OCI-LY1 (cell line): ENCODE measurements around the gene CPM.
"Not testable (repeated sequence)": the region's sequence is repeated elsewhere in the genome, so short reads cannot be mapped to it uniquely, and the experiment has no call there.

Source experiments
- H2AFZ ChIP-seq: fragments of 200-600 bp; sonication (generic), shearing (Covaris generic); 2 replicates; pipeline ENCODE4 v1.6.0; 2014; ENCODE audit warnings: antibody characterized with exemption, mild to moderate bottlenecking, low read length
- H3F3A ChIP-seq: fragments of 200-600 bp; sonication (generic), shearing (Covaris generic); 2 replicates; pipeline ENCODE4 v1.6.0; 2014; ENCODE audit warnings: mild to moderate bottlenecking, antibody characterized with exemption, low read length, moderate library complexity; ENCODE audit not compliant: insufficient read depth
- H3K27ac ChIP-seq: fragments of 200-600 bp; sonication (generic); 2 replicates; pipeline ENCODE4 v1.5.1; 2014; ENCODE audit warnings: low read length, mixed run types, mild to moderate bottlenecking, low read depth; ENCODE audit not compliant: poor library complexity, severe bottlenecking
- H3K27me3 ChIP-seq: fragments of 200-600 bp; sonication (generic); 2 replicates; pipeline ENCODE4 v1.6.0; 2014; ENCODE audit warnings: antibody characterized with exemption, mild to moderate bottlenecking, low read length, moderate library complexity; ENCODE audit not compliant: insufficient read depth
- H3K36me3 ChIP-seq: fragments of 200-600 bp; sonication (generic); 2 replicates; pipeline ENCODE4 v1.6.1; 2014; ENCODE audit warnings: mild to moderate bottlenecking, antibody characterized with exemption, low read length, moderate library complexity, mixed read lengths; ENCODE audit not compliant: insufficient read depth
- H3K4me1 ChIP-seq: fragments of 200-600 bp; sonication (generic); 2 replicates; pipeline ENCODE4 v1.5.1; 2014; ENCODE audit warnings: mild to moderate bottlenecking, low read length, moderate library complexity; ENCODE audit not compliant: insufficient read depth, severe bottlenecking
- H3K4me2 ChIP-seq: fragments of 200-600 bp; sonication (generic), shearing (Covaris generic); 2 replicates; pipeline ENCODE4 v1.6.1; 2014; ENCODE audit warnings: low read length
- H3K4me3 ChIP-seq: fragments of 200-600 bp; sonication (generic); 2 replicates; pipeline ENCODE4 v1.5.1; 2014; ENCODE audit warnings: low read length, low read depth, mild to moderate bottlenecking, mixed read lengths; ENCODE audit not compliant: poor library complexity, severe bottlenecking
- H3K79me2 ChIP-seq: fragments of 200-600 bp; shearing (Covaris generic); 2 replicates; pipeline ENCODE4 v1.6.1; 2016; ENCODE audit warnings: mixed run types, low read length, mixed read lengths; ENCODE audit not compliant: insufficient read depth
- H3K9ac ChIP-seq: fragments of 200-600 bp; sonication (generic), shearing (Covaris generic); 2 replicates; pipeline ENCODE4 v1.6.1; 2014; ENCODE audit warnings: mild to moderate bottlenecking, low read length, mixed read lengths
- H3K9me2 ChIP-seq: fragments of 200-600 bp; sonication (generic), shearing (Covaris generic); 2 replicates; pipeline ENCODE4 v1.6.1; 2014; ENCODE audit warnings: low read depth, mild to moderate bottlenecking, low read length, mixed read lengths
- H3K9me3 ChIP-seq: fragments of 200-600 bp; shearing (Covaris generic); 2 replicates; pipeline ENCODE4 v1.6.1; 2014; ENCODE audit warnings: low read length, mixed read lengths
- H4K20me1 ChIP-seq: fragments of 200-600 bp; sonication (generic), shearing (Covaris generic); 2 replicates; pipeline ENCODE4 v1.6.0; 2016; ENCODE audit warnings: mild to moderate bottlenecking, low read length; ENCODE audit not compliant: insufficient read depth
- CTCF ChIP-seq: fragments of 200-600 bp; sonication (generic), shearing (Covaris generic); IDR thresholded peaks from 2 replicates; pipeline ENCODE4 v1.5.1; 2017; ENCODE audit warnings: mild to moderate bottlenecking, antibody characterized with exemption, low read length, moderate library complexity, mixed read lengths
- EZH2 ChIP-seq: fragments of 200-600 bp; sonication (generic), shearing (Covaris generic); IDR thresholded peaks from 2 replicates; pipeline ENCODE4 v1.8.0; 2017; ENCODE audit warnings: borderline replicate concordance, mixed run types, mild to moderate bottlenecking, antibody characterized with exemption, low read length, moderate library complexity, mixed read lengths

Gene CPM

GRCh38 chr12:68809190-68810026 lies 123.6 kb downstream of the CPM start:
- Histone ChIP-seq H3K36me3 (peaks cover 56% of the 10 kb centered on the region), H2AFZ (no peak overlapping the region), H3K4me3 (peak overlapping the region; percentile 85), H3K4me1 (peaks cover 73% of the 10 kb centered on the region), H4K20me1 (no peaks in the 10 kb centered on the region; the same call in 1 of the 2 replicates), H3K27me3 (no peaks in the 10 kb centered on the region), H3K79me2 (peaks cover 57% of the 10 kb centered on the region), H3K9me3 (no peaks in the 10 kb centered on the region), H3K27ac (peak overlapping the region; percentile 99), H3K9me2 (no peaks in the 10 kb centered on the region), H3K4me2 (peak overlapping the region; percentile 69), H3F3A (peaks cover 4% of the 10 kb centered on the region; the same call in 1 of the 2 replicates), H3K9ac (peak overlapping the region; percentile 98)
- TF ChIP-seq EZH2, result no peak
- TF ChIP-seq CTCF, result no peak

GRCh38 chr12:68808388-68809189 lies 124.4 kb downstream of the CPM start:
- TF ChIP-seq EZH2 (no peak), CTCF (no peak)
- peak overlapping the region; percentile 69 for H3K4me2 ChIP-seq
- H3K9ac ChIP-seq, result peak overlapping the region; percentile 98
- H3K79me2 ChIP-seq, result peaks cover 49% of the 10 kb centered on the region
- H3K4me3 ChIP-seq, result peak overlapping the region; percentile 85
- no peak overlapping the region for H2AFZ ChIP-seq
- H3K27ac ChIP-seq, result peak overlapping the region; percentile 99
- H4K20me1 ChIP-seq, result no peaks in the 10 kb centered on the region; the same call in 1 of the 2 replicates
- H3F3A ChIP-seq, result peaks cover 4% of the 10 kb centered on the region; the same call in 1 of the 2 replicates
- H3K4me1 ChIP-seq, result peaks cover 72% of the 10 kb centered on the region
- H3K9me2 ChIP-seq, result no peaks in the 10 kb centered on the region
- H3K9me3 ChIP-seq, result no peaks in the 10 kb centered on the region
- peaks cover 48% of the 10 kb centered on the region for H3K36me3 ChIP-seq
- H3K27me3 ChIP-seq, result no peaks in the 10 kb centered on the region

- TF ChIP-seq EZH2 (no peak), CTCF (peak; percentile 68)
- H3F3A ChIP-seq, result peaks cover 4% of the 10 kb centered on the region; the same call in 1 of the 2 replicates
- peaks cover 68% of the 10 kb centered on the region for H3K4me1 ChIP-seq
These were observed 125.2 kb downstream of the CPM start, which contains the start of gene MDM2 for GRCh38 chr12:68807576-68808387. MDM2 (plus strand) TSS chr12:68808177; CDS start chr12:68808478, 301 bp downstream.

GRCh38 chr12:68807274-68807575 lies 125.7 kb downstream of the CPM start:
- not testable (repeated sequence) for H3K27me3 ChIP-seq, H3K9me2 ChIP-seq, H2AFZ ChIP-seq, H3K9me3 ChIP-seq, H4K20me1 ChIP-seq, H3F3A ChIP-seq
- peaks cover 35% of the 10 kb centered on the region for H3K79me2 ChIP-seq
- peak overlapping the region; percentile 99 for H3K27ac ChIP-seq
- H3K4me1 ChIP-seq, result peaks cover 68% of the 10 kb centered on the region
- H3K4me2 ChIP-seq, result peak overlapping the region; percentile 39
- H3K9ac ChIP-seq, result peak overlapping the region; percentile 64
- H3K36me3 ChIP-seq, result peaks cover 35% of the 10 kb centered on the region
- peak overlapping the region; percentile 85 for H3K4me3 ChIP-seq

More at GRCh38 chr12:68807576-68808387, 125.2 kb downstream of the CPM start, which contains the start of gene MDM2:
- Histone ChIP-seq H3K4me2 (peak within 1 kb of the TSS; percentile 69), H2AFZ (no peak within 1 kb of the TSS), H3K4me3 (peak within 1 kb of the TSS; percentile 85), H3K27me3 (no peaks in the 10 kb centered on the region), H3K27ac (peak within 1 kb of the TSS; percentile 99), H3K9me3 (no peaks in the 10 kb centered on the region), H3K9me2 (no peaks in the 10 kb centered on the region), H3K36me3 (peaks cover 40% of the 10 kb centered on the region), H3K9ac (peak within 1 kb of the TSS; percentile 98), H4K20me1 (no peaks in the 10 kb centered on the region), H3K79me2 (peaks cover 41% of the 10 kb centered on the region)
